Esophagus squamous epithelium (tissue), 4 donors: Measurements from ENCODE around the gene ZNG1B. TPM values are rescaled to one million over a fixed set of nuclear protein-coding genes. Genes with fewer than 3 reads are reported as not detected.

Experiments
- total RNA-seq, 4 donors: library from RNA; depleted of rRNA; stranded (reverse); fragments of >200 nt; gene quantifications; one replicate each; pipeline ENCODE4 v1.1.0, GENCODE V29; 2016

The ZNG1B gene
- total RNA-seq, 4 donors from 2014 or later = 14.8 to 51.3 (median 31.9) TPM

Other genes starting within 250 kb of the ZNG1B start
- 1 to 10 TPM in 3 of 4 donors, under 1 TPM in 1; 0.32 to 7.6 (median 2.7) TPM for gene PAX8, start 158.8 kb upstream of the ZNG1B start, total RNA-seq
- under 1 TPM in 1 of 4 donors, not detected in 3; 0.19 TPM for gene FOXD4L1, start 61.0 kb downstream of the ZNG1B start, total RNA-seq
- 10 to 100 TPM in 1 of 4 donors, 1 to 10 TPM in 3; 3.1 to 14.7 (median 4.9) TPM for gene RABL2A, start 189.6 kb downstream of the ZNG1B start, total RNA-seq